HG02571 (cell line): ENCODE measurements around the gene CREBL2.
"Not testable (repeated sequence)": the region's sequence is repeated elsewhere in the genome, so short reads cannot be mapped to it uniquely, and the experiment has no call there.

Experiments used
- ATAC-seq: cut with Tn5 transposase; IDR thresholded peaks from one replicate; pipeline ENCODE4 v1.9.1; 2021; ENCODE audit warnings: mild to moderate bottlenecking, moderate library complexity; ENCODE audit not compliant: unreplicated experiment

Gene CREBL2

GRCh38 chr12:12596598-12596997 lies 15.1 kb upstream of the CREBL2 start:
- ATAC-seq, result not testable (repeated sequence)

GRCh38 chr12:12598864-12599263 lies 12.8 kb upstream of the CREBL2 start:
- ATAC-seq, result no peak

- no peak for ATAC-seq
Measured at GRCh38 chr12:12599750-12600643, 11.7 kb upstream of the CREBL2 start.

- ATAC-seq, result no peak
Measured at GRCh38 chr12:12600659-12601058, 11.0 kb upstream of the CREBL2 start.

GRCh38 chr12:12604740-12605139 lies 6.9 kb upstream of the CREBL2 start:
- no peak for ATAC-seq

- ATAC-seq, result peak; percentile 44
Measured at GRCh38 chr12:12606781-12607589, 4.7 kb upstream of the CREBL2 start.

GRCh38 chr12:12608557-12608957 lies 3.1 kb upstream of the CREBL2 start:
- ATAC-seq, result no peak

GRCh38 chr12:12609692-12610091 lies 2.0 kb upstream of the CREBL2 start:
- ATAC-seq, result no peak

GRCh38 chr12:12610711-12611110 lies 965 bp upstream of the CREBL2 start:
- no peak for ATAC-seq

GRCh38 chr12:12612358-12612757 lies 682 bp downstream of the CREBL2 start:
- no peak for ATAC-seq

- no peak for ATAC-seq
Measured at GRCh38 chr12:12613344-12613743, 1.7 kb downstream of the CREBL2 start.

- ATAC-seq, result no peak
Measured at GRCh38 chr12:12614342-12614741, 2.7 kb downstream of the CREBL2 start.

GRCh38 chr12:12616512-12617310 lies 5.0 kb downstream of the CREBL2 start:
- no peak for ATAC-seq

- ATAC-seq, result not testable (repeated sequence)
Measured at GRCh38 chr12:12618064-12618463, 6.4 kb downstream of the CREBL2 start.

GRCh38 chr12:12620730-12621315 lies 9.1 kb downstream of the CREBL2 start:
- no peak for ATAC-seq

GRCh38 chr12:12622418-12622817 lies 10.7 kb downstream of the CREBL2 start:
- no peak for ATAC-seq

- ATAC-seq, result no peak
Measured at GRCh38 chr12:12624498-12624992, 12.9 kb downstream of the CREBL2 start.

GRCh38 chr12:12626471-12626870 lies 14.8 kb downstream of the CREBL2 start:
- no peak for ATAC-seq

- no peak for ATAC-seq
Measured at GRCh38 chr12:12627308-12627827, 15.7 kb downstream of the CREBL2 start.

- no peak for ATAC-seq
Measured at GRCh38 chr12:12628013-12628412, 16.3 kb downstream of the CREBL2 start.
